ENCODE results near the gene B3GAT2. TPM values are rescaled to one million over a fixed set of nuclear protein-coding genes. Genes with fewer than 3 reads are reported as not detected.

The B3GAT2 gene
- total and polyA plus RNA-seq, 2 of the 13 experiments (the other 11 are each of a cell fraction or from before 2014, with no cell fraction given) = 0.01 to 0.02 TPM

- TF ChIP-seq SIX4 (CRISPR knock-in tag; IDR thresholded peaks at IDR 0.05) = no peak
- TF ChIP-seq ZNF562 (CRISPR knock-in tag; IDR thresholded peaks at IDR 0.05; ENCODE audit: borderline replicate concordance) = no peak
- peak; percentile 73 for TF ChIP-seq NCOR1 (IDR thresholded peaks at IDR 0.05; ENCODE audit: borderline replicate concordance, low read length)
- no peak for TF ChIP-seq ZNF296 (CRISPR knock-in tag; conservative IDR thresholded peaks at IDR 0.05)
- no peak for TF ChIP-seq DRAP1 (CRISPR knock-in tag; IDR thresholded peaks at IDR 0.05)
- no peak for TF ChIP-seq HNRNPK (IDR thresholded peaks at IDR 0.05; ENCODE audit: low read depth, low read length, poor library complexity, severe bottlenecking)
- TF ChIP-seq ZNF879 (CRISPR knock-in tag; IDR thresholded peaks at IDR 0.05) = no peak
- TF ChIP-seq ZNF724P (CRISPR knock-in tag; IDR thresholded peaks at IDR 0.05; ENCODE audit: borderline replicate concordance) = no peak
- no peak for TF ChIP-seq ARID4A (CRISPR knock-in tag; IDR thresholded peaks at IDR 0.05; ENCODE audit: borderline replicate concordance)
- TF ChIP-seq ZBTB1 (CRISPR knock-in tag; IDR thresholded peaks at IDR 0.05; ENCODE audit: borderline replicate concordance) = no peak
- peak; percentile 77 for TF ChIP-seq HNF4A (CRISPR knock-in tag; IDR thresholded peaks at IDR 0.05)
- TF ChIP-seq MIER3 (CRISPR knock-in tag; IDR thresholded peaks at IDR 0.05; ENCODE audit: borderline replicate concordance) = no peak
- peak; percentile 55 for TF ChIP-seq GATAD2A (CRISPR knock-in tag; IDR thresholded peaks at IDR 0.05)
- TF ChIP-seq ZNF282 (IDR thresholded peaks at IDR 0.05; ENCODE audit: partially characterized antibody) = no peak
- no peak for TF ChIP-seq ATM (IDR thresholded peaks at IDR 0.05; ENCODE audit: borderline replicate concordance)
- TF ChIP-seq ZNF652 (CRISPR knock-in tag; IDR thresholded peaks at IDR 0.05; ENCODE audit: borderline replicate concordance, low read depth) = peak; percentile 28; the same call in 1 of the 2 replicates
- peak; percentile 64 for TF ChIP-seq MED1 (CRISPR knock-in tag; IDR thresholded peaks at IDR 0.05)
- peak; percentile 81; the same call in 1 of the 2 replicates for TF ChIP-seq AHDC1 (CRISPR knock-in tag; IDR thresholded peaks at IDR 0.05; ENCODE audit: borderline replicate concordance)
These were observed 107.4 kb downstream of the B3GAT2 start (continued) for GRCh38 chr6:70849348-70850069.

Measured in HepG2 (cell line).